Measurements from ENCODE around the gene CABP5. TPM values are rescaled to one million over a fixed set of nuclear protein-coding genes. Genes with fewer than 3 reads are reported as not detected.

Gene CABP5
- total RNA-seq, 1 donor, result 4.0 TPM

DNA sequence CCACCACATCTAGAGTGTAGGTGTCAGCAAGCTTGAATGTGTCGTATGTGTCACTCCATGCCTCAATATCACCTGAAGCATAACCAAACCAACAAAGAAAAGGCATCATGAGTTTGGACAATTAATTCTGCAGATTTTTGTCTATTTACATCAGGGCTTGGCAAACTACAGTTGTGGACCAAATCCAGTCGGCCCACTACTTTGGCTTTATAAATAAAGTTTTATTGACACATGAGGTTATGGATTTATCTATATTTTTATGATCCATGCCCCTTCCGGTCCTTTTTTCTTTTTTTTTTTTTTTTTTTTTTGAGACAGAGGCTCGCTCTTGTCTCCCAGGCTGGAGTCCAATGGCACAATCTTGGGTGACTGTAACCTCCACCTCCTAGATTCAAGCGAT is 9.2 kb upstream of the CABP5 start:
- Histone ChIP-seq H3K9me3 (ENCODE audit: low read depth, low read length) (no peaks in the 10 kb centered on the region), H3K4me3 (ENCODE audit: low read length) (no peak overlapping the region), H3K4me1 (ENCODE audit: insufficient read depth, low read length) (no peaks in the 10 kb centered on the region), H3K27me3 (ENCODE audit: insufficient read depth, low read length) (no peaks in the 10 kb centered on the region)

DNA sequence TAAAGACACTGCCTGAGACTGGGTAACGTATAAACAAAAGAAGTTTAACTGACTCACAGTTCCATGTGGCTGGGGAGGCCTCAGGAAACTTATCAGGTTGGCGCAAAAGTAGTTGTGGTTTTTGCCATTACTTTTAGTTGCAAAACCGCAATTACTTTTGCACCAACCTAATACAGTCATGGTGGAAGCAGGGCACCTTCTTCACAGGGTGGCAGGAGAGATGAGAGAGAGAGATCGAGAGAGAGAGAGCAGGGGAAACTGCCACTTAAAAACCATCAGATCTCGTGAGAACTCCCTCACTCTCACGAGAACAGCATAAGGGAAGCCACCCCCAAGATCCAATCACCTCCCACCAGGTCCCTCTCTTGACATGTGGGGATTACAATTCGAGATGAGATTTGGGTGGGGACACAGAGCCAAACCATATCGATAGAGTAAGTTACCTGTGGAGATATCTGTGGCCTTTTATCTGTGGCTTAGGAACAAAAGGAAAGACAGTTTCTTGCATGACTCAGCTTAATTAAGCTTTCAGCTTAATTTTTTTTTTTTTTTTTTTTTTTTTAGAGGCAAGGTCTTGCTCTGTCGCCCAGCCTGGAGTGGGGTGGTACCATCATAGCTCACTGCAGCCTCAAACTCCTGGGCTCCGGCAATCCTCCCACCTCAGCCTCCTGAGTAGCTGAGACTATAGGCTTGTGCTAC is 7.6 kb upstream of the CABP5 start:
- Histone ChIP-seq H3K9me3 (ENCODE audit: low read depth, low read length) (no peaks in the 10 kb centered on the region), H3K4me1 (ENCODE audit: insufficient read depth, low read length) (no peaks in the 10 kb centered on the region), H3K27me3 (ENCODE audit: insufficient read depth, low read length) (no peaks in the 10 kb centered on the region), H3K4me3 (ENCODE audit: low read length) (no peak overlapping the region)

DNA sequence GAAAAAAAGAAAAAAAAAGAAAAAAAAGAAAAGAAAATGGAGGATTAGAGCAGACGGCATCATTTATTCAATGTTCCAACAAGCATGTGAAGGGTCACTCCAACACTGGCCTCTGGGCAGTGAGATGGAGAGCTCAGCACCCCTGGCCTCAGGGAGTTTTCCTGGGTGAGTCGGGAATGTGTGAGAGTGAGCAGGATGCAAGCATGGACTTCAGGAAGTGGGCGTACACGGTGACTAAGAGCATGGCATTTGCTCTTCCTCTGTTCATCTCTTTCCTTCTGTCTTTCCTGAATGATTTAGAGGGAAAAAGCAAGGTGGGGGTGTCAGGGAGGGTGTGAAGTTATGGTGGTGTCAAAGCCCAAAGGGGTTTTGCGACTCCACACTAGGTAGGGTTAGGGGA is 682 bp upstream of the CABP5 start:
- no peaks in the 10 kb centered on the region for H3K4me1 ChIP-seq (ENCODE audit: insufficient read depth, low read length)
- H3K27me3 ChIP-seq (ENCODE audit: insufficient read depth, low read length), result no peaks in the 10 kb centered on the region
- no peak overlapping the region for H3K4me3 ChIP-seq (ENCODE audit: low read length)
- H3K9me3 ChIP-seq (ENCODE audit: low read depth, low read length), result no peaks in the 10 kb centered on the region

DNA sequence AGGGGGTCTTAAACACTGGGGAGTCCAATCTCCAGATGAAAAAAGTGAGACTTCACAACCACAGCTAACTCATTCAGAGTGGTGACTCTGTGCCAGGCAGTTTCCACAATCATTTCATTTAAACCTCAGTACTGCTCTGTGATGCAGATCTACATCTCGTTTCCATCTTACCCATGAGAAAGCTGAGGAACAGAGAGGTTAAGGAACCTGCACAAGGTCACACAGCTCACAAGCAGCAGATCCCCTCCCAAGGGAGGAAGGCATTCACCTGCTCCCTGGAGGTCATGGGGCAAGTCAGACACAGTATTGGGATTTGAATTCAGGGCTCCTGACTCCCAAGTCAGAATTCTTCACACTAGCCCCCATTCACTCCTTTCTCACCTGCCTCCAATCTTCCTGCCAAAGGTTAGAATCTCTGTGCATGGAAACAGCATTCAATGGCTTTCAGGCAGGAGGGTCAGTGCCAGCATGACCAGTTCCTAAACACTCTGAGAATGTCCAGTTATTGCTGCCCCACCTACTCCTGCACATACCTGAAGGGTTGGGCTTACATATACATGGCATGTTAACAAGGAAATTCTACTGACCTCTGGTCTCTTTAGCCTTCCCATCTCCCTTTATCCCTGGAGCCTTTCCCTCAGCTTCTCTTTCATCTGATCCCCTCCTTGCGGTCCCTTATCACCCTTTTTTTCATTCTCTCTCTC is 1.9 kb downstream of the CABP5 start:
- H3K27me3 ChIP-seq (ENCODE audit: insufficient read depth, low read length), result no peaks in the 10 kb centered on the region
- H3K9me3 ChIP-seq (ENCODE audit: low read depth, low read length), result no peaks in the 10 kb centered on the region
- no peaks in the 10 kb centered on the region for H3K4me1 ChIP-seq (ENCODE audit: insufficient read depth, low read length)
- H3K4me3 ChIP-seq (ENCODE audit: low read length), result no peak overlapping the region

DNA sequence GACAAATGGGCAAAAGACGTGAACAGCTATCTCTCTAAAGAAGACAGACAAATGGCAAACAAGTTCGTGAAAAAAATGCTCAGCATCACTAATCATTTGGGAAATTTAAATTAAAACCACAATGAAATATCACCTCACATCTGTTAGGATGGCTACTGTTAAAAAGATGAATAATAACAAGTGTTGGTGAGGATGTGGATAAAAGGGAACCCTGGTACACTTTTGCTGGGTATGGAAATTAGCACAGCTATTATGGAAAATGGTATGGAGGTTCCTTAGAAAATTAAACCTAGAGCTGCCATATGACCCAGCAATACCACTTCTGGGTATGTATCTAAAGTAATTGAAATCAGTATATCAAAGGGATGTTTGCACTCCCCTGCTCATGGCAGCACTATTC is 7.1 kb downstream of the CABP5 start:
- peaks cover 6% of the 10 kb centered on the region for H3K9me3 ChIP-seq (ENCODE audit: low read depth, low read length)
- no peaks in the 10 kb centered on the region for H3K27me3 ChIP-seq (ENCODE audit: insufficient read depth, low read length)
- no peaks in the 10 kb centered on the region for H3K4me1 ChIP-seq (ENCODE audit: insufficient read depth, low read length)
- no peak overlapping the region for H3K4me3 ChIP-seq (ENCODE audit: low read length)

DNA sequence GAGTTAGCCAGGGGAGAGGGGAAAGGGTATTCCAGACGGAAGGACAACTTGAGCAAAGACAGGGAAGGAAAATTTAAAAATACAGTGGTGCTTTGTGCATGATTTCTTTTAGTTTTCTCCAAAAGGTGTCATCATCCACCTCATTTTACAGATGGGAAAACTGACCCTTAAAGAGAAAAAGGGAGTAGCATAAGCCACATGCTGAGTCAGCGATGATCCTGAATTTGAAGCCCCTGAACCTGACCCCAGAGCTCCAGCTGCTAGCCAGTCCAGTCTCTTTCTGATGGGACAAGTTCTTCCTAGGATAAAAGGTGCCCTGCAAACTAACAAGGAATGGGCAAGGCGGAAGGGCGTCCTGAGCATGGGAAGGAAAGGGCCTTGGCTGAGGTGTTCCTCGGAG is 10.3 kb downstream of the CABP5 start:
- no peaks in the 10 kb centered on the region for H3K4me1 ChIP-seq (ENCODE audit: insufficient read depth, low read length)
- no peak overlapping the region for H3K4me3 ChIP-seq (ENCODE audit: low read length)
- H3K27me3 ChIP-seq (ENCODE audit: insufficient read depth, low read length), result no peaks in the 10 kb centered on the region
- H3K9me3 ChIP-seq (ENCODE audit: low read depth, low read length), result peaks cover 6% of the 10 kb centered on the region

DNA sequence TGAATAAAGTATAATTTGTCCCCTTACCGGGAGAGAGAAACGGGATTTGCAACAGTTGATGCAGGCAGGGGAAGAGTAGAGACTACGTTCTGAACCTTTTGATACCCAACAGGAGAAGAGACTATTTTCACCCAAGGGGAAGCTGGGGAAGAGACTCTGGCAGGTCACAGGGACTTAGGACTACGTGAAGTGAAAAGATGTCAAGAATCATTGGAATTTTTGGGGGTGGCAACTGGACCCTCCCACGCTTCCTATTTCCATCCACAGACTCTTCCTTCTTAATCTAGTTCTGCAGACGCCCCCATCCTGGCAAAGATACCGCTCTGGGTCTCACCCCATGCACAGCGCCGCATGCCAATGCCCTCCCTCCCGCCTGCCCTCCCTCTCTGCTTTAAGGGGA is 13.8 kb downstream of the CABP5 start:
- Histone ChIP-seq H3K4me3 (ENCODE audit: low read length) (no peak overlapping the region), H3K9me3 (ENCODE audit: low read depth, low read length) (no peaks in the 10 kb centered on the region), H3K4me1 (ENCODE audit: insufficient read depth, low read length) (no peaks in the 10 kb centered on the region), H3K27me3 (ENCODE audit: insufficient read depth, low read length) (no peaks in the 10 kb centered on the region)

DNA sequence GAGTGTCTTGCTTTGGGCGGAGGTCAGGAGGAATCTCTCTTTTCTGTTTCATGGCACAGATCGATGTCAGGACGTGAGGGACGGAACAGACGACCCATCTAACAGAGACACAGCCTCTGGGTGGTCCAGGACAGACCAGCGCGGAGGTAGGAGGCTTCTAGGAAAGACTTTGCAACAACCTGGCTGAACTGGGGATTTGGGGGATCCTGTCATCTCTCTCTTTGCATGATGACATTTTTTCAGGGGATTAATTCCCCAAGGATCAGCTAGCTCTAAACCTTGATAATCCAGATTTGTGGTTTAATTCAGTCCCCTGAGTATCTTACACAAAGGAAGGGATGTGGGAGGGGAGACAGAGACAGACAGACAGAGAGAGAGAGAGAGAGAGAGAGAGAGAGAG is 14.4 kb downstream of the CABP5 start:
- H3K27me3 ChIP-seq (ENCODE audit: insufficient read depth, low read length), result no peaks in the 10 kb centered on the region
- no peak overlapping the region for H3K4me3 ChIP-seq (ENCODE audit: low read length)
- no peaks in the 10 kb centered on the region for H3K9me3 ChIP-seq (ENCODE audit: low read depth, low read length)
- no peaks in the 10 kb centered on the region for H3K4me1 ChIP-seq (ENCODE audit: insufficient read depth, low read length)

DNA sequence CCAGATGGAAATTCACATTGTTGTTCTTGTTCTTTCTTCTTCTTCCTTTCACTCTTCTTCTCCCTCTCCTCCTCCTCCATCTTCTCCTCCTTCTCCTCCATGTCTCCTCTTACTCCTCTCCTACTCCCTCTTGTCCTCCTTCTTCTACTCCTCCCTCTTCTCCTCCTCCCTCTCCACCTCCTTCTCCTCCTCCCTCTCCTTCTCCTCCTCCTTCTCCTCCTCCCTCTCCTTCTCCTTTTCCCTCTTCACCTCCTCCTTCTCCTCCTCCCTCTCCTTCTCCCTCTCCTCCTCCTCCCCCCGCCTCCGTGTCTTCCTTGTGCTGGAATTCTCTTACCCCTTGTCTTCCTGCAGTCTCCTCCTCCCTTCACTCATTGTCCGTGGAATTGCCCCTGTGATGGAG is 18.4 kb downstream of the CABP5 start:
- Histone ChIP-seq H3K4me3 (ENCODE audit: low read length) (no peak overlapping the region), H3K27me3 (ENCODE audit: insufficient read depth, low read length) (peaks cover 2% of the 10 kb centered on the region), H3K9me3 (ENCODE audit: low read depth, low read length) (no peaks in the 10 kb centered on the region), H3K4me1 (ENCODE audit: insufficient read depth, low read length) (no peaks in the 10 kb centered on the region)

DNA sequence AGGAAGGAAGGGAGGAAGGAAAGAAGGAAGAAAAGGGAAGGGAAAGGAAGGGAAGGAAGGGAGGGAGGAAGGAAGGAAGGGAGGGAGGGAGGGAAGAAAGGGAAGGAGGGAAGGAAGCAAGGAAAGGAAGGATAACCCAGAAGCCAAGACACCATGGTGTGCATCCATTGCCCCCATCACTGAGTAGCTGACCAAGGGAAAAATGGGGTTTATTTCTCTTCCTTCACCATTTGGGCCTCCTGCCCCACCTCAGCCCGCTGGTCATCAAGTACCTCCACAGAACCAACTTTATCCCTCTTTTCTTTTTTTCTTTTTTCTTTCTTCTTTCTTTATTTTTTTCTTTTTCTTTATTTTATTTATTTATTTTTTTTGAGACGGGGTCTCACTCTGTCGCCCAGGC is 20.4 kb downstream of the CABP5 start:
- Histone ChIP-seq H3K27me3 (ENCODE audit: insufficient read depth, low read length) (peaks cover 2% of the 10 kb centered on the region), H3K4me3 (ENCODE audit: low read length) (no peak overlapping the region), H3K4me1 (ENCODE audit: insufficient read depth, low read length) (no peaks in the 10 kb centered on the region), H3K9me3 (ENCODE audit: low read depth, low read length) (no peaks in the 10 kb centered on the region)

DNA sequence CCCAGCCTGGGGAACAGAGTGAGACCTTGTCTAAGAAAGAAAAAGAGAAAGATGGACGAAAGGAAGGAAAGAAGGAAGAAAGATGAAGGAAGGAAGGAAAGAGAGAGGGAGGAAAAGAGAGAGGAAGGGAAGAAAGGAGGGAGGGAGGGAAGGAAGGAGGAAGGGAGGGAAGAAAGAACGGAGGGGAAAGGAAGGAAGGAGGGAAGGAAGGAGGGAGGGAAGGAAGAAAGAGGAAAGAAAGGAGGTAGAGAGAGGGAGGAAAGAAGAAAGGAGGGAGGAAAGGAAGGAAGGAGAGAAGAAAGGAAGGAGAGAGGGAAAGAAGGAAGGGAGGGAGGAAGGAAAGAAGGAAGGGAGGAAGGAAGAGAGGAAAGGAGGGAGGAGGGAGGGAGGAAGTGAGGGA is 20.9 kb downstream of the CABP5 start:
- Histone ChIP-seq H3K4me1 (ENCODE audit: insufficient read depth, low read length) (no peaks in the 10 kb centered on the region), H3K4me3 (ENCODE audit: low read length) (no peak overlapping the region), H3K27me3 (ENCODE audit: insufficient read depth, low read length) (peaks cover 2% of the 10 kb centered on the region), H3K9me3 (ENCODE audit: low read depth, low read length) (no peaks in the 10 kb centered on the region)

DNA sequence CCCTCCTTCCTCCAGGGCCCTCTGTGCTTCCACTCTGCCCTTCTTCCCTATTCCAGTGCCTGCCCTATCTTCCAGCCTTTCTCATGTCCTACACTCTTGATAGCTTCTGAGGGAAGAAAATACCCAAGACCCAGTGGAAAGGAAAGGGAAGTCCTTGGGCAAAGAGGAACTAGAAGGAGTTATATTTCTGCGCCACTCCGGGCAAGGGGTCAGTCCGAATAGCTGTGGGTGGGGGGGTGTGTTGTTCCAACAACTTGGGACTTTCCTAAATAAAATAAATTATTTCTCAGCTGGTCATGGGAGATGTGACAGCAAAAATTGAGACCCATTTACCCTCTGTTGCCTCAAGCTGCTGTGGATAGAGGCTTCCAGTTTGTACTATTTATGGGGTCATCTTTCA is 23.2 kb downstream of the CABP5 start:
- Histone ChIP-seq H3K27me3 (ENCODE audit: insufficient read depth, low read length) (peaks cover 5% of the 10 kb centered on the region), H3K4me3 (ENCODE audit: low read length) (no peak overlapping the region), H3K9me3 (ENCODE audit: low read depth, low read length) (no peaks in the 10 kb centered on the region), H3K4me1 (ENCODE audit: insufficient read depth, low read length) (no peaks in the 10 kb centered on the region)

DNA sequence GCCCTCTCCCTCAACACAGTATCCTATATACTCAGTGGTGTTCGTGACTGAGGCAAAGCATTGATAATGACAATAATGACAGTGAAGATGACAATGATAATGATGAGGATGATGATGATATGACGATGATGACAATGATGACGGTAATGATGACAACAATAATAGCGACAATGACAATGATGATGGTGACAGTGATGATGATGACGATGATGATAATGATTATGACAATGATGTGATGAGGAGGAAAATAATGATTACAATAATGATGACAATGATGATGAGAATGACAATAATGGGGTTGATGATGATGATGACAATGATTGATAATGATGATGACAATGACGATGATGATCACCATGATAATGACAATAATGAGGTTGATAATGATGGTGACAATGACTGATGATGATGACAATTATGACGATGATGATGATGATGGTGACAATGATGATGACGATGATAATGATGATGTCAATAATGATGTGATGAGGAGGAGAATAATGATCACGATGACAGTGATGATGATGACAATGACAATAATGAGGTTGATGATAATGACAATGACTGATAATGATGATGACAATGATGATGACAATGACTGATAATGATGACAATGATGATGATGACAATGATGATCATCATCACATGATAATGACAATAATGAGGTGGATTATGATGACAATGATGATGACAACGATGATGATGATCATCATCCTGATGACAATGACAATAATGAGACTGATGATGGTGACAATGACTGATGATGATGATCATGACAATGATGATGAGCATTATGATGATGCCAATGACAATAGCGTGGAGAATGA is 32.7 kb downstream of the CABP5 start:
- no peak overlapping the region for H3K4me3 ChIP-seq (ENCODE audit: low read length)
- no peaks in the 10 kb centered on the region for H3K4me1 ChIP-seq (ENCODE audit: insufficient read depth, low read length)
- peaks cover 2% of the 10 kb centered on the region for H3K27me3 ChIP-seq (ENCODE audit: insufficient read depth, low read length)
- H3K9me3 ChIP-seq (ENCODE audit: low read depth, low read length), result no peaks in the 10 kb centered on the region

DNA sequence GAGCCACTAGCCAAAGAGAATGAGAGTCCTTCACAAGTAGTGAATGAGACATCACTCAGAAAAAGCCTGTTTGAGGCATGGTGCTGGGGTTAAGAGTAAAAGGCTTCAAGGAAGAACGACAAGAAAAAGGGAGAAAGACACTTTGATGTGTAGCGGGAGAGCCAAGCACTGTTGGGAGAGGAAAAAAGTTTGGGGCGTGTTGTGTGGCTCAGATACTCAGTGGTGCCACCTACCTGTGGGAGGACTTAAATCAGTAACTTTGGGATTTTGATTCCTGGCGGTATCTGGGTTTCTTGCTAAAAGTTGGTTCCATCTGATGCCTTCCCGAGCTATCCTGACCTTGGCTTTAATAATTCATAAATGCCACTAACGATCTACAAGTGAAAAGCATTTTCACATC is 37.1 kb downstream of the CABP5 start:
- no peaks in the 10 kb centered on the region for H3K9me3 ChIP-seq (ENCODE audit: low read depth, low read length)

DNA sequence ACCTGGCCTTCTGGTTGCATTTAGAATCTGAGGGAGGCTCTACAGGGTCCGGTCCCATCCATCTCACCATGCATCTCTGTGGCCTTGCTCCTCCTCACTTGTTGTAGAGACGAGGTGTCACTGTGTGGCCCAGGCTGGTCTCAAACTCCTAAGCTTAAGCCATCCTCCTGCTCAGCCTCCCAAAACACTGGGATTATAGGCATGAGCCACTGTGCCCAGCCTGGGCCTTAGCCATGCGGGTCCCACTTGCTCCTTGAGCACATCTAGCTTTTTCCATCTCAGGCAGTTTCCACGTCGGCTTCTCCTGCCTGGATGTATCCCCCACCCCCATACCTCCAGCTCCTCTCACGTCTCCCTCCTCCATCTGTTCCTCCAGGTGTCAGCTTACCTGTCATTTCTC is 39.6 kb downstream of the CABP5 start:
- no peak overlapping the region for H3K4me3 ChIP-seq (ENCODE audit: low read length)
- peaks cover 2% of the 10 kb centered on the region for H3K27me3 ChIP-seq (ENCODE audit: insufficient read depth, low read length)
- no peaks in the 10 kb centered on the region for H3K4me1 ChIP-seq (ENCODE audit: insufficient read depth, low read length)
- H3K9me3 ChIP-seq (ENCODE audit: low read depth, low read length), result no peaks in the 10 kb centered on the region

More for the DNA sequence above, 37.1 kb downstream of the CABP5 start:
- H3K27me3 ChIP-seq (ENCODE audit: insufficient read depth, low read length), result peaks cover 2% of the 10 kb centered on the region
- no peaks in the 10 kb centered on the region for H3K4me1 ChIP-seq (ENCODE audit: insufficient read depth, low read length)
- H3K4me3 ChIP-seq (ENCODE audit: low read length), result no peak overlapping the region

All from mononuclear cell (primary cell).